ENCODE results near the gene APOBEC2. TPM values are rescaled to one million over a fixed set of nuclear protein-coding genes. Genes with fewer than 3 reads are reported as not detected.
A peak's percentile ranks its signal among the peaks of the same experiment; 100 is the strongest.

The APOBEC2 gene
- total and polyA plus RNA-seq, 2 experiments from 2014 or later, result not detected

GRCh38 chr6:41037107-41037900 is 15.7 kb upstream of the APOBEC2 start:
- Histone ChIP-seq H3K27me3 (replicated peaks; ENCODE audit: insufficient read depth) (peaks cover 4% of the 10 kb centered on the region), H3K9me3 (ENCODE audit: low read depth) (no peaks in the 10 kb centered on the region), H3K4me2 (ENCODE audit: unreplicated experiment) (no peak overlapping the region), H4K20me1 (ENCODE audit: insufficient read depth) (no peaks in the 10 kb centered on the region), H3K9ac (no peak overlapping the region), H3K36me3 (ENCODE audit: low read depth) (no peaks in the 10 kb centered on the region), H2AFZ (no peak overlapping the region), H3K4me1 (ENCODE audit: insufficient read depth) (no peaks in the 10 kb centered on the region), H3K79me2 (ENCODE audit: insufficient read depth) (no peaks in the 10 kb centered on the region), H3F3A (ENCODE audit: insufficient read depth) (no peaks in the 10 kb centered on the region), H3K4me3 (no peak overlapping the region), H3K9me2 (ENCODE audit: insufficient read depth) (no peaks in the 10 kb centered on the region), H3K27ac (no peak overlapping the region)
- no peak for TF ChIP-seq EZH2 (IDR thresholded peaks at IDR 0.05; ENCODE audit: insufficient read depth, poor library complexity, severe bottlenecking)
- no peak for TF ChIP-seq EZH2phosphoT487 (IDR thresholded peaks at IDR 0.05; ENCODE audit: insufficient read depth, low read depth)
- in situ Hi-C loops (cut with MboI), result no loop called here
- 57 to 65% methylated on average over 13 of the region's 13 CpGs for WGBS, 2 experiments (ENCODE audit: low coverage in 1 of 2, low lambda C conversion rate in 2 of 2, missing lambda C conversion rate in 2 of 2)
- DNase-seq, result peak; percentile 55

- Histone ChIP-seq H3K36me3 (ENCODE audit: low read depth) (no peaks in the 10 kb centered on the region), H3K79me2 (ENCODE audit: insufficient read depth) (no peaks in the 10 kb centered on the region), H3K27me3 (replicated peaks; ENCODE audit: insufficient read depth) (peaks cover 4% of the 10 kb centered on the region), H3K27ac (no peak overlapping the region), H3K9ac (no peak overlapping the region), H3K4me2 (ENCODE audit: unreplicated experiment) (no peak overlapping the region), H2AFZ (no peak overlapping the region), H3K4me1 (ENCODE audit: insufficient read depth) (no peaks in the 10 kb centered on the region), H3K4me3 (no peak overlapping the region), H4K20me1 (ENCODE audit: insufficient read depth) (no peaks in the 10 kb centered on the region), H3F3A (ENCODE audit: insufficient read depth) (no peaks in the 10 kb centered on the region), H3K9me3 (ENCODE audit: low read depth) (no peaks in the 10 kb centered on the region), H3K9me2 (ENCODE audit: insufficient read depth) (no peaks in the 10 kb centered on the region)
- no peak for DNase-seq
- WGBS, 2 experiments (ENCODE audit: low coverage in 1 of 2, low lambda C conversion rate in 2 of 2, missing lambda C conversion rate in 2 of 2), result 45 to 61% methylated on average over 3 of the region's 3 CpGs
- in situ Hi-C loops (cut with MboI), result no loop called here
- no peak for TF ChIP-seq EZH2phosphoT487 (IDR thresholded peaks at IDR 0.05; ENCODE audit: insufficient read depth, low read depth)
Observed at GRCh38 chr6:41038205-41038604, 14.8 kb upstream of the APOBEC2 start.

- Histone ChIP-seq H3F3A (ENCODE audit: insufficient read depth) (no peaks in the 10 kb centered on the region), H3K9me2 (ENCODE audit: insufficient read depth) (no peaks in the 10 kb centered on the region), H3K27me3 (replicated peaks; ENCODE audit: insufficient read depth) (peaks cover 4% of the 10 kb centered on the region), H3K36me3 (ENCODE audit: low read depth) (no peaks in the 10 kb centered on the region), H3K4me1 (ENCODE audit: insufficient read depth) (no peaks in the 10 kb centered on the region), H3K79me2 (ENCODE audit: insufficient read depth) (no peaks in the 10 kb centered on the region), H3K9ac (no peak within 1 kb of the TSS), H3K4me2 (ENCODE audit: unreplicated experiment) (no peak within 1 kb of the TSS), H3K9me3 (ENCODE audit: low read depth) (no peaks in the 10 kb centered on the region), H4K20me1 (ENCODE audit: insufficient read depth) (no peaks in the 10 kb centered on the region), H3K27ac (no peak within 1 kb of the TSS), H3K4me3 (no peak within 1 kb of the TSS), H2AFZ (no peak within 1 kb of the TSS)
- in situ Hi-C loops (cut with MboI), result no loop called here
- WGBS, 2 experiments (ENCODE audit: low coverage in 1 of 2, low lambda C conversion rate in 2 of 2, missing lambda C conversion rate in 2 of 2), result 70 to 71% methylated on average over 10 of the region's 10 CpGs
- no peak for TF ChIP-seq EZH2phosphoT487 (IDR thresholded peaks at IDR 0.05; ENCODE audit: insufficient read depth, low read depth)
- no peak for TF ChIP-seq EZH2 (IDR thresholded peaks at IDR 0.05; ENCODE audit: insufficient read depth, poor library complexity, severe bottlenecking)
- DNase-seq, result peak; percentile 54
Observed at GRCh38 chr6:41039060-41039998, 13.7 kb upstream of the APOBEC2 start, which contains the start of gene UNC5CL. Gene UNC5CL (minus strand): TSS chr6:41039221. CDS start chr6:41035074, 4,147 bp downstream.

DNA sequence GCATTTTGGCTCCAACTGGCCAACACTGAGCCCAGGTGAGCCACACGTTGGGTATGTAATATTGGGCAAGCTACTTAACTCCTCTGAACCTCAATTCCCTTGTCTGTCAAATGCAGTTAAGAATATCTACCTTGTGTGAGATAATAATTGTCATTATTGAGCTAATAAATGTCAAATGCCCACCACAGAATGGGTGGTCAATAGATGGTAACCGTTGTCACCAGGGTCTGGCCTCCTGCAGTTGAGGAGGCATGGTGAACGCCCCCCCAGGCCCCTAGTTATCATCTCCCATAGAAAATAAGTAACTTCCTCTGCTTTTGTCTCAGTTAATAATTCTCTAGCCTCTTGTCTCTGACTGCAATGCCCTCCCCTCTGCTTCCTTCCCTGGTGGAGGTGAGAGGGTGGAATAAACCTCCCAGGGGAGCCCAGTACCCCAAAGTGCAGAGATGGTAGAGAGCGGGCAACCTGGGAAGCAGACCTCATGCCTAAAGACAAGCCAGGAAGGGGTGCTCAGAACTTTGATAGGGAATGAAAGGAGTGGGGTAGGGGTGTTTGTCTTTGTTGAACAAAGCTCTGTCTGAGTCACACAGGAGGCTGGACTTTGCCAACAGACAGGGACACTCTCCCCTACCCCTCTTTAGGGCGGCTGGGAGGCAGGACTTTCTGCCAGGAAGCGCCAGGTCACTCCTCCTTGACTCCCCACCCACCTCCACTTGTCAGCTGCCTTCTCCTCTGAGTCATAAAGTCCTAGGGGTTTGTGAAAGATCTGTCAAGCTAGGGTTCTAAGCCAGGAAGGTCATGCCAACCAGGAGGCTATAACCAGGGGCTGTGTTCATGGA is 12.7 kb upstream of the APOBEC2 start:
- Histone ChIP-seq H3K79me2 (ENCODE audit: insufficient read depth) (no peaks in the 10 kb centered on the region), H3K9me2 (ENCODE audit: insufficient read depth) (no peaks in the 10 kb centered on the region), H3K36me3 (ENCODE audit: low read depth) (no peaks in the 10 kb centered on the region), H3K9me3 (ENCODE audit: low read depth) (no peaks in the 10 kb centered on the region), H3K9ac (no peak overlapping the region), H3K27me3 (replicated peaks; ENCODE audit: insufficient read depth) (peaks cover 4% of the 10 kb centered on the region), H3K4me3 (no peak overlapping the region), H3F3A (ENCODE audit: insufficient read depth) (no peaks in the 10 kb centered on the region), H3K4me1 (ENCODE audit: insufficient read depth) (no peaks in the 10 kb centered on the region), H3K4me2 (ENCODE audit: unreplicated experiment) (no peak overlapping the region), H2AFZ (no peak overlapping the region), H3K27ac (no peak overlapping the region), H4K20me1 (ENCODE audit: insufficient read depth) (no peaks in the 10 kb centered on the region)
- peak; percentile 38 for DNase-seq
- TF ChIP-seq EZH2 (IDR thresholded peaks at IDR 0.05; ENCODE audit: insufficient read depth, poor library complexity, severe bottlenecking), result no peak
- no peak for TF ChIP-seq EZH2phosphoT487 (IDR thresholded peaks at IDR 0.05; ENCODE audit: insufficient read depth, low read depth)
- in situ Hi-C loops (cut with MboI), result loop anchor here (10.0 kb wide), 1 partner anchor 1686 kb away; no protein-coding TSS in a partner anchor
- 58 to 63% methylated on average over 6 of the region's 6 CpGs for WGBS, 2 experiments (ENCODE audit: low coverage in 1 of 2, low lambda C conversion rate in 2 of 2, missing lambda C conversion rate in 2 of 2)

Measured in GM23248 (cell line).